ENCODE results near the gene PSME2. TPM values are rescaled to one million over a fixed set of nuclear protein-coding genes. Genes with fewer than 3 reads are reported as not detected.

PSME2 gene
- total RNA-seq, 1 experiment from 2014 or later: 188 TPM

- ATAC-seq (no peak), DNase-seq (ENCODE audit: low read depth, low spot score) (no peak)
- Histone ChIP-seq H3K4me1 (ENCODE audit: control insufficient read depth, insufficient read depth, low read length) (peaks cover 8% of the 10 kb centered on the region), H3K27ac (ENCODE audit: low read length) (no peak overlapping the region), H3K9me3 (ENCODE audit: control insufficient read depth, insufficient read depth, low read depth, low read length) (no peaks in the 10 kb centered on the region), H3K4me3 (ENCODE audit: low read depth in 2 of 2, low read length in 2 of 2) (no peak overlapping the region), H3K36me3 (ENCODE audit: control insufficient read depth, insufficient read depth, low read length) (no peaks in the 10 kb centered on the region; the same call in 1 of the 2 replicates), H3K27me3 (ENCODE audit: control insufficient read depth, insufficient read depth, low read length) (no peaks in the 10 kb centered on the region)
- ChIA-PET CTCF (no interaction called here), POLR2A (no interaction called here)
- intact Hi-C loops (cut with micrococcal nuclease; ENCODE audit: unreplicated experiment): no loop called here
- TF ChIP-seq POLR2AphosphoS5 (IDR thresholded peaks at IDR 0.05; ENCODE audit: low read depth, low read length) (no peak), CTCF (IDR thresholded peaks at IDR 0.05) (no peak), SIN3A (IDR thresholded peaks at IDR 0.05; ENCODE audit: borderline replicate concordance, insufficient read depth, low read depth, low read length) (no peak)
- BruUV-seq (replicated peaks): no TSS peak
- in situ Hi-C loops (cut with HindIII; ENCODE audit: low pct_unique_long_range_greater_than_20kb, low sequenced_read_pairs): no loop called here
Observed at GRCh38 chr14:24132061-24132685, 14.2 kb downstream of the PSME2 start.

- Histone ChIP-seq H3K4me1 (ENCODE audit: control insufficient read depth, insufficient read depth, low read length) (peaks cover 6% of the 10 kb centered on the region), H3K4me3 (ENCODE audit: low read depth in 2 of 2, low read length in 2 of 2) (no peak overlapping the region), H3K36me3 (ENCODE audit: control insufficient read depth, insufficient read depth, low read length) (no peaks in the 10 kb centered on the region; the same call in 1 of the 2 replicates), H3K27me3 (ENCODE audit: control insufficient read depth, insufficient read depth, low read length) (no peaks in the 10 kb centered on the region), H3K9me3 (ENCODE audit: control insufficient read depth, insufficient read depth, low read depth, low read length) (no peaks in the 10 kb centered on the region), H3K27ac (ENCODE audit: low read length) (no peak overlapping the region)
- TF ChIP-seq CTCF (IDR thresholded peaks at IDR 0.05): no peak
- TF ChIP-seq TCF7L2 (IDR thresholded peaks at IDR 0.05; ENCODE audit: low read depth, low read length): no peak
- TF ChIP-seq REST (IDR thresholded peaks at IDR 0.05; ENCODE audit: insufficient read depth in 1 of 2, low read depth in 2 of 2, low read length in 1 of 2): no peak
- TF ChIP-seq SIN3A (IDR thresholded peaks at IDR 0.05; ENCODE audit: borderline replicate concordance, insufficient read depth, low read depth, low read length): no peak
- no peak for TF ChIP-seq POLR2AphosphoS5 (IDR thresholded peaks at IDR 0.05; ENCODE audit: low read depth, low read length)
- BruUV-seq (replicated peaks): no TSS peak
- ATAC-seq: no peak
- intact Hi-C loops (cut with micrococcal nuclease; ENCODE audit: unreplicated experiment) (no loop called here), in situ Hi-C loops (cut with HindIII; ENCODE audit: low pct_unique_long_range_greater_than_20kb, low sequenced_read_pairs) (no loop called here)
- ChIA-PET CTCF (no interaction called here), POLR2A (no interaction called here)
- no peak for DNase-seq (ENCODE audit: low read depth, low spot score)
Observed at GRCh38 chr14:24131549-24131966, 14.9 kb downstream of the PSME2 start.
